Gastrocnemius medialis (tissue), 4 donors: ENCODE results near the gene PTX4. TPM values are rescaled to one million over a fixed set of nuclear protein-coding genes. Genes with fewer than 3 reads are reported as not detected.

Source experiments
- ATAC-seq, 2 donors: fragments of 150-250 bp; one replicate each; pipeline ENCODE4 v1.9.1; 2016
- DNase-seq, 2 donors: peaks; one replicate each; pipeline ENCODE4 v3.0.0-alpha.2; 2019
- H3K27ac ChIP-seq, 4 donors: fragments of 200-600 bp; sonication (generic); 1 replicate in 1 of 4; 2 replicates in 3 of 4; pipeline ENCODE4 v1.5.1; 2016 to 2018; ENCODE audit warnings: mild to moderate bottlenecking in 2 of 4, moderate library complexity in 1 of 4
- H3K27me3 ChIP-seq, 3 donors: fragments of 200-600 bp; sonication (generic) in 2 of 3; 1 replicate in 1 of 3; 2 replicates in 2 of 3; pipeline versions ENCODE4 v1.5.1 to v1.6.0; 2016 to 2019; ENCODE audit warnings: mild to moderate bottlenecking in 1 of 3, moderate library complexity in 1 of 3
- H3K36me3 ChIP-seq, 2 donors: fragments of 200-600 bp; sonication (generic) in 1 of 2; one replicate each; pipeline ENCODE4 v1.5.1; 2017 to 2018
- H3K4me1 ChIP-seq, 2 donors: fragments of 200-600 bp; sonication (generic) in 1 of 2; one replicate each; pipeline ENCODE4 v1.5.1; 2016 to 2017; ENCODE audit warnings: mild to moderate bottlenecking in 2 of 2
- H3K4me3 ChIP-seq, 4 donors: fragments of 200-600 bp; sonication (generic) in 3 of 4; 1 replicate in 1 of 4; 2 replicates in 3 of 4; pipeline ENCODE4 v1.5.1; 2016 to 2019; ENCODE audit warnings: mild to moderate bottlenecking in 2 of 4
- H3K9me3 ChIP-seq, 3 donors: fragments of 200-600 bp; sonication (generic) in 2 of 3; 1 replicate in 1 of 3; 2 replicates in 2 of 3; pipeline ENCODE4 v1.5.1; 2016 to 2019
- CTCF ChIP-seq, 5 experiments: fragments of 450-650 bp in 3 of 5; fragments of 200-600 bp in 2 of 5; sonication (generic) in 2 of 5; IDR thresholded peaks in 4 of 5; conservative IDR thresholded peaks in 1 of 5; 1 replicate in 4 of 5; 2 replicates in 1 of 5; pipeline ENCODE4 v1.5.1; 2016 to 2019; ENCODE audit warnings: antibody characterized with exemption in 5 of 5, mild to moderate bottlenecking in 3 of 5, moderate library complexity in 3 of 5
- POLR2A ChIP-seq, 2 donors: fragments of 450-650 bp; IDR thresholded peaks; one replicate each; pipeline ENCODE4 v1.6.1; 2017; ENCODE audit warnings: antibody characterized with exemption in 2 of 2, mild to moderate bottlenecking in 2 of 2, moderate library complexity in 2 of 2
- in situ Hi-C, 4 donors: fragments of 200-750 bp; cut with MboI; loops; one replicate each; pipeline versions ENCODE4 v1.15.0 to v1.8.0; 2017; ENCODE audit warnings: low sequenced_read_pairs in 4 of 4
- intact Hi-C: fragments of 100-400 bp; cut with DNase I; formaldehyde crosslinking; loops from one replicate; pipeline ENCODE4 v1.15.1; 2023; ENCODE audit warnings: low total_unique reads
- total RNA-seq, 4 donors: library from RNA; depleted of rRNA; stranded (reverse); fragments of >200 nt; gene quantifications; one replicate each; pipeline versions ENCODE4 v1.1.0 to v1.2.3, GENCODE V29; 2016

PTX4 gene
- total RNA-seq, 4 donors from 2014 or later = 0.41 TPM; not detected in 3

GRCh38 chr16:1506494-1507213, 17.9 kb upstream of the PTX4 start:
- in situ Hi-C loops (no loop called here), intact Hi-C loops (no loop called here)
- peaks cover 0 to 42% of the 10 kb centered on the region in 2 donors for H3K36me3 ChIP-seq
- peaks cover 15 to 19% of the 10 kb centered on the region in 2 donors for H3K4me1 ChIP-seq
- no peaks in the 10 kb centered on the region for H3K9me3 ChIP-seq
- TF ChIP-seq POLR2A (IDR thresholded peaks at IDR 0.05) (no peak), CTCF (IDR thresholded peaks at IDR 0.05 in 4 of 5, conservative IDR thresholded peaks at IDR 0.05 in 1 of 5) (no peak)
- ATAC-seq (no peak), DNase-seq (no peak)
- no peak overlapping the region for H3K4me3 ChIP-seq
- no peaks in the 10 kb centered on the region for H3K27me3 ChIP-seq
- H3K27ac ChIP-seq = no peak overlapping the region

- in situ Hi-C loops = no loop called here
- Histone ChIP-seq H3K36me3 (peaks cover 0 to 49% of the 10 kb centered on the region in 2 donors), H3K4me3 (no peak overlapping the region), H3K9me3 (no peaks in the 10 kb centered on the region), H3K27me3 (no peaks in the 10 kb centered on the region), H3K4me1 (peaks cover 15 to 19% of the 10 kb centered on the region in 2 donors), H3K27ac (no peak overlapping the region)
- TF ChIP-seq CTCF (IDR thresholded peaks at IDR 0.05 in 4 of 5, conservative IDR thresholded peaks at IDR 0.05 in 1 of 5) (no peak), POLR2A (IDR thresholded peaks at IDR 0.05) (no peak)
- intact Hi-C loops = no loop called here
- DNase-seq (no peak), ATAC-seq (no peak)
These were observed 17.2 kb upstream of the PTX4 start for GRCh38 chr16:1505912-1506311.

- ATAC-seq = no peak
- no peaks in the 10 kb centered on the region for H3K9me3 ChIP-seq
- intact Hi-C loops = no loop called here
- no peaks in the 10 kb centered on the region for H3K27me3 ChIP-seq
- H3K27ac ChIP-seq = no peak overlapping the region
- no peak for DNase-seq
- H3K4me3 ChIP-seq = no peak overlapping the region
- H3K4me1 ChIP-seq = peaks cover 12 to 13% of the 10 kb centered on the region in 2 donors
- in situ Hi-C loops = no loop called here
- TF ChIP-seq POLR2A (IDR thresholded peaks at IDR 0.05) (no peak), CTCF (IDR thresholded peaks at IDR 0.05 in 4 of 5, conservative IDR thresholded peaks at IDR 0.05 in 1 of 5) (no peak)
- H3K36me3 ChIP-seq = peaks cover 0 to 56% of the 10 kb centered on the region in 2 donors
These were observed 16.5 kb upstream of the PTX4 start for GRCh38 chr16:1505073-1505844.

- no peak for TF ChIP-seq POLR2A (IDR thresholded peaks at IDR 0.05)
- no peak for TF ChIP-seq CTCF (IDR thresholded peaks at IDR 0.05 in 4 of 5, conservative IDR thresholded peaks at IDR 0.05 in 1 of 5)
- ATAC-seq (no peak), DNase-seq (no peak)
- H3K27ac ChIP-seq = no peak overlapping the region
- in situ Hi-C loops = no loop called here
- no peaks in the 10 kb centered on the region for H3K27me3 ChIP-seq
- H3K36me3 ChIP-seq = peaks cover 0 to 75% of the 10 kb centered on the region in 2 donors
- no peaks in the 10 kb centered on the region for H3K9me3 ChIP-seq
- no peaks in the 10 kb centered on the region for H3K4me1 ChIP-seq
- intact Hi-C loops = no loop called here
- H3K4me3 ChIP-seq = no peak overlapping the region
These were observed 14.6 kb upstream of the PTX4 start for GRCh38 chr16:1503110-1503955.
